ENCODE results near the gene CCHCR1. TPM values are rescaled to one million over a fixed set of nuclear protein-coding genes. Genes with fewer than 3 reads are reported as not detected.
"Not testable (repeated sequence)": the region's sequence is repeated elsewhere in the genome, so short reads cannot be mapped to it uniquely, and the experiment has no call there.

CCHCR1 gene
- total and polyA plus RNA-seq, 7 experiments from 2014 or later: 6.9 to 46.4 (median 24.2) TPM

GRCh38 chr6:31202259-31203166 lies 44.9 kb upstream of the CCHCR1 start:
- no peaks in the 10 kb centered on the region for H3K9me3 ChIP-seq (ENCODE audit: control insufficient read depth in 2 of 3, low read length in 3 of 3)
- no peak overlapping the region for H3K4me3 ChIP-seq (ENCODE audit: low read length)
- Mint-ChIP-seq H3K27ac (peak overlapping the region; percentile 80 to 97 (median 94)), H3K27me3 (peaks cover 0 to 3% (median 0%) of the 10 kb centered on the region in 5 donors), H3K4me3 (peak overlapping the region; percentile 32 to 91 (median 80)), H3K4me1 (peaks cover 51 to 74% (median 65%) of the 10 kb centered on the region in 7 donors), H3K9me3 (peaks cover 0 to 3% (median 0%) of the 10 kb centered on the region in 11 donors), H3K36me3 (peaks cover 5 to 36% (median 5%) of the 10 kb centered on the region in 5 donors)
- ChIA-PET CTCF (interaction anchor here (0.5 to 2.5 kb wide), 2 partner anchors 164 to 173 kb away, joined by 3 to 13 read pairs; no protein-coding TSS in a partner anchor), POLR2A (interaction anchor here (0.7 to 6.8 kb wide), 14 partner anchors 37 to 451 kb away, joined by 3 to 35 read pairs (median 4); no protein-coding TSS in a partner anchor)
- peak overlapping the region; percentile 73 for H3K27ac ChIP-seq (ENCODE audit: low read depth, low read length)
- intact Hi-C loops (cut with micrococcal nuclease): loop anchor here in 1 of 2 donors (5.0 to 10.0 kb wide), 2 partner anchors 485 to 2002 kb away; partner anchors contain the start of genes HSD17B8, MDC1, RING1 and RXRB
- peaks cover 0 to 5% (median 0%) of the 10 kb centered on the region in 3 experiments for H3K36me3 ChIP-seq (ENCODE audit: control insufficient read depth in 2 of 3, insufficient read depth in 3 of 3, low read length in 3 of 3)
- H3K27me3 ChIP-seq (ENCODE audit: control insufficient read depth in 2 of 2, insufficient read depth in 2 of 2, low read length in 2 of 2): no peaks in the 10 kb centered on the region
- H3K4me1 ChIP-seq (ENCODE audit: control insufficient read depth in 2 of 2, insufficient read depth in 2 of 2, low read length in 2 of 2): peaks cover 29 to 41% of the 10 kb centered on the region in 2 donors
- ATAC-seq (no peak), DNase-seq (no peak)

GRCh38 chr6:31199105-31199452 lies 41.5 kb upstream of the CCHCR1 start:
- Mint-ChIP-seq H3K4me3 (peak overlapping the region; percentile 84 to 99 (median 89)), H3K4me1 (peaks cover 49 to 81% (median 71%) of the 10 kb centered on the region in 7 donors), H3K36me3 (peaks cover 5 to 39% (median 11%) of the 10 kb centered on the region in 5 donors), H3K27ac (peak overlapping the region; percentile 82 to 100 (median 97))
- H3K27me3 Mint-ChIP-seq; H3K9me3 ChIP-seq (ENCODE audit: control insufficient read depth in 2 of 3, low read length in 3 of 3); H3K9me3 Mint-ChIP-seq; ATAC-seq; DNase-seq; H3K27me3 ChIP-seq (ENCODE audit: control insufficient read depth in 2 of 2, insufficient read depth in 2 of 2, low read length in 2 of 2); CTCF ChIA-PET: not testable (repeated sequence)
- Histone ChIP-seq H3K27ac (ENCODE audit: low read depth, low read length) (peak overlapping the region; percentile 100), H3K4me3 (ENCODE audit: low read length) (peak overlapping the region; percentile 61), H3K4me1 (ENCODE audit: control insufficient read depth in 2 of 2, insufficient read depth in 2 of 2, low read length in 2 of 2) (peaks cover 36 to 38% of the 10 kb centered on the region in 2 donors), H3K36me3 (ENCODE audit: control insufficient read depth in 2 of 3, insufficient read depth in 3 of 3, low read length in 3 of 3) (peaks cover 0 to 14% (median 0%) of the 10 kb centered on the region in 3 experiments)
- POLR2A ChIA-PET: interaction anchor here (1.2 to 5.8 kb wide), 11 partner anchors 8 to 505 kb away, joined by 3 to 131 read pairs (median 31); partner anchors contain the start of gene HLA-B
- intact Hi-C loops (cut with micrococcal nuclease): loop anchor here (5.0 kb wide), 1 partner anchor 243 kb away; no protein-coding TSS in a partner anchor

DNA sequence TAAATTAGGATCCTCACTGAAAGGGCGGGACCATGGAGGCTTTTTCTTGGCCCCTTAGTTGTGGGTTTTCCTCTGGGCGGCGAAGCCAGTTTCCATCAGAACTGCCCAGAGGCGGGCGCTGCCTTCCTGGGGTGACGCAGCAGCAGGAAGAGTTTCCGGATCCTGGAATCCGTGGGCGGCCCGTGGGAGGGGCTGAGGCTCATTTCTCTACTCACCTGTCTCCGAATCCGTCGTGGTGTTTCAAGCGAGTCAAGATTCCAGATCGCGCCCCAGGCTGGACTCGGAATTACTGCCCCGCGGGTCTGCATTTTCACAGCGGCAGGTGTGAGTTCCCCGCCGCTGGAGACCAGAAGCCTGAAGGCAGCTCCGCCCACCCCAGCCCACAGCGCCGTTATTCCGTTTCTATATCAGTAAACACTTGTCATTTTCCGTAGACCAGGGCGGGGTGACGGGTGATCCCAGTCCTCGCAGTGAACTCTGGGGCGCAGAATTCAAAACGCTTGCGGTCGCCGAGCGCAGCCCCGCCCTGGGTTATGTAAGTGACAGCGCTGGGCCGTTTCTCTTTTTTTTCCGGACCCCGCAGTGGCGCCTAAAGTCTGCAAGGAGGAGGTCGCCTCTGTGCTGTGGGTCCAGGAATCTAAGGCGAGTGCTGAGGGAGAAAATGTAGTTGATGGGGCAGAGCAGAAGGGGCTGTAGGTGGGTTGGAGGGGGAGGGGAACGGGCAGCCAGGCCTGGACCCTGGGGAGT lies 40.1 kb upstream of the CCHCR1 start:
- H3K27ac Mint-ChIP-seq: peak overlapping the region; percentile 82 to 100 (median 97)
- DNase-seq: peak; percentile 78 to 98 (median 96)
- peaks cover 0 to 6% (median 0%) of the 10 kb centered on the region in 11 donors for H3K9me3 Mint-ChIP-seq
- H3K36me3 Mint-ChIP-seq: peaks cover 5 to 39% (median 11%) of the 10 kb centered on the region in 5 donors
- peaks cover 0 to 3% (median 0%) of the 10 kb centered on the region in 5 donors for H3K27me3 Mint-ChIP-seq
- H3K36me3 ChIP-seq (ENCODE audit: control insufficient read depth in 2 of 3, insufficient read depth in 3 of 3, low read length in 3 of 3): peaks cover 0 to 19% (median 0%) of the 10 kb centered on the region in 3 experiments
- peaks cover 27 to 28% of the 10 kb centered on the region in 2 donors for H3K4me1 ChIP-seq (ENCODE audit: control insufficient read depth in 2 of 2, insufficient read depth in 2 of 2, low read length in 2 of 2)
- H3K27ac ChIP-seq (ENCODE audit: low read depth, low read length): peak overlapping the region; percentile 100
- no peaks in the 10 kb centered on the region for H3K27me3 ChIP-seq (ENCODE audit: control insufficient read depth in 2 of 2, insufficient read depth in 2 of 2, low read length in 2 of 2)
- ChIA-PET POLR2A (interaction anchor here (0.6 to 5.8 kb wide), 44 partner anchors 10 to 1783 kb away, joined by 3 to 131 read pairs (median 4); partner anchors contain the start of genes CCHCR1, HLA-B, MDC1 and NCR3), CTCF (interaction anchor here (0.7 to 5.1 kb wide), 13 partner anchors 55 to 205 kb away, joined by 3 to 79 read pairs (median 4); partner anchors contain the start of genes MICA and PSORS1C2)
- intact Hi-C loops (cut with micrococcal nuclease): loop anchor here (1.0 to 5.0 kb wide), 10 partner anchors 39 to 580 kb away; partner anchors contain the start of genes HLA-B (in 2 of the 2), HLA-C (in 2 of the 2), TCF19 (in 2 of the 2) and MRPS18B (in 1 of the 2)
- H3K9me3 ChIP-seq (ENCODE audit: control insufficient read depth in 2 of 3, low read length in 3 of 3): no peaks in the 10 kb centered on the region
- H3K4me1 Mint-ChIP-seq: peaks cover 47 to 69% (median 59%) of the 10 kb centered on the region in 7 donors
- H3K4me3 Mint-ChIP-seq: peak overlapping the region; percentile 84 to 99 (median 89)
- ATAC-seq: peak; percentile 88
- peak overlapping the region; percentile 82 for H3K4me3 ChIP-seq (ENCODE audit: low read length)

- H3K27me3 Mint-ChIP-seq; ATAC-seq; DNase-seq; H3K9me3 Mint-ChIP-seq; H3K27me3 ChIP-seq (ENCODE audit: control insufficient read depth in 2 of 2, insufficient read depth in 2 of 2, low read length in 2 of 2); H3K9me3 ChIP-seq (ENCODE audit: control insufficient read depth in 2 of 3, low read length in 3 of 3): not testable (repeated sequence)
- H3K27ac Mint-ChIP-seq: peak overlapping the region; percentile 82 to 100 (median 97)
- peaks cover 36 to 58% (median 48%) of the 10 kb centered on the region in 7 donors for H3K4me1 Mint-ChIP-seq
- peak overlapping the region; percentile 82 for H3K4me3 ChIP-seq (ENCODE audit: low read length)
- H3K36me3 Mint-ChIP-seq: peaks cover 5 to 34% (median 11%) of the 10 kb centered on the region in 5 donors
- H3K27ac ChIP-seq (ENCODE audit: low read depth, low read length): peak overlapping the region; percentile 100
- peak overlapping the region; percentile 84 to 99 (median 89) for H3K4me3 Mint-ChIP-seq
- intact Hi-C loops (cut with micrococcal nuclease): loop anchor here (1.0 to 5.0 kb wide), 10 partner anchors 38 to 579 kb away; partner anchors contain the start of genes HLA-B (in 2 of the 2), HLA-C (in 2 of the 2), TCF19 (in 2 of the 2) and MRPS18B (in 1 of the 2)
- ChIA-PET POLR2A (interaction anchor here (0.6 to 5.8 kb wide), 28 partner anchors 11 to 356 kb away, joined by 3 to 131 read pairs (median 4); partner anchors contain the start of genes CCHCR1, HLA-B and TCF19), CTCF (interaction anchor here (0.7 to 5.1 kb wide), 19 partner anchors 36 to 988 kb away, joined by 3 to 79 read pairs (median 4); partner anchors contain the start of genes MICA and PSORS1C2)
- peaks cover 18 to 22% of the 10 kb centered on the region in 2 donors for H3K4me1 ChIP-seq (ENCODE audit: control insufficient read depth in 2 of 2, insufficient read depth in 2 of 2, low read length in 2 of 2)
- peaks cover 0 to 19% (median 0%) of the 10 kb centered on the region in 3 experiments for H3K36me3 ChIP-seq (ENCODE audit: control insufficient read depth in 2 of 3, insufficient read depth in 3 of 3, low read length in 3 of 3)
Measured at GRCh38 chr6:31196251-31197022, 38.8 kb upstream of the CCHCR1 start.

DNA sequence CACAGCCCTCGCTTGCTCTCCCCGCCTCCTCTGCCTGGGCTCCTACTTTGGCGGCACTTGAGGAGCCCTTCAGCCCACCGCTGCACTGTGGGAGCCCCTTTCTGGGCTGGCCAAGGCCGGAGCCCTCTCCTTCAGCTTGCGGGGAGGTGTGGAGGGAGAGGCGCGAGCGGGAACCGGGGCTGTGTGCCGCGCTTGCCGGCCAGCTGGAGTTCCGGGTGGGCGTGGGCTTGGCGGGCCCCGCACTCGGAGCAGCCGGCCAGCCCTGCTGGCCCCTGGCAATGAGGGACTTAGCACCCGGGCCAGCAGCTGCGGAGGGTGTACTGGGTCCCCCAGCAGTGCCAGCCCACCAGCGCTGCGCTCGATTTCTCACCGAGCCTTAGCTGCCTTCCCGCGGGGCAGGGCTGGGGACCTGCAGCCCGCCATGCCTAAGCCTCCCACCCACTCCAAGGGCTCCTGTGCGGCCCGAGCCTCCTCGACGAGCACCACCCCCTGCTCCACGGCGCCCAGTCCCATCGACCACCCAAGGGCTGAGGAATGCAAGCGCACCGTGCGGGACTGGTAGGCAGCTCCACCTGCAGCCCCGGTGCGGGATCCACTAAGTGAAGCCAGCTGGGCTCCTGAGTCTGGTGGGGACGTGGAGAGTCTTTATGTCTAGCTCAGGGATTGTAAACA lies 37.8 kb upstream of the CCHCR1 start:
- H3K4me3 Mint-ChIP-seq: peak overlapping the region in 8 of 10 donors; percentile 84 to 96 (median 89)

More for the DNA sequence above, 37.8 kb upstream of the CCHCR1 start:
- not testable (repeated sequence) for H3K9me3 ChIP-seq (ENCODE audit: control insufficient read depth in 2 of 3, low read length in 3 of 3); ATAC-seq; H3K27me3 ChIP-seq (ENCODE audit: control insufficient read depth in 2 of 2, insufficient read depth in 2 of 2, low read length in 2 of 2); H3K9me3 Mint-ChIP-seq; H3K4me3 ChIP-seq (ENCODE audit: low read length); H3K27ac ChIP-seq (ENCODE audit: low read depth, low read length); H3K27me3 Mint-ChIP-seq; DNase-seq
- Mint-ChIP-seq H3K4me1 (peaks cover 30 to 52% (median 40%) of the 10 kb centered on the region in 7 donors), H3K27ac (peak overlapping the region in 4 of 9 donors; percentile 84 to 100 (median 95)), H3K36me3 (peaks cover 0 to 26% (median 7%) of the 10 kb centered on the region in 5 donors)
- intact Hi-C loops (cut with micrococcal nuclease): loop anchor here (5.0 kb wide), 1 partner anchor 247 kb away; no protein-coding TSS in a partner anchor
- ChIA-PET POLR2A (interaction anchor here (0.6 to 5.8 kb wide), 11 partner anchors 38 to 706 kb away, joined by 3 to 131 read pairs (median 8); partner anchors contain the start of genes CCHCR1, PSORS1C2, TCF19 and ZBTB12), CTCF (interaction anchor here (0.7 to 5.1 kb wide), 4 partner anchors 163 to 185 kb away, joined by 3 to 79 read pairs (median 4); no protein-coding TSS in a partner anchor)
- Histone ChIP-seq H3K36me3 (ENCODE audit: control insufficient read depth in 2 of 3, insufficient read depth in 3 of 3, low read length in 3 of 3) (peaks cover 0 to 15% (median 0%) of the 10 kb centered on the region in 3 experiments), H3K4me1 (ENCODE audit: control insufficient read depth in 2 of 2, insufficient read depth in 2 of 2, low read length in 2 of 2) (peaks cover 18 to 21% of the 10 kb centered on the region in 2 donors)
